ENCODE results near the gene MED23.

Gene MED23

DNA sequence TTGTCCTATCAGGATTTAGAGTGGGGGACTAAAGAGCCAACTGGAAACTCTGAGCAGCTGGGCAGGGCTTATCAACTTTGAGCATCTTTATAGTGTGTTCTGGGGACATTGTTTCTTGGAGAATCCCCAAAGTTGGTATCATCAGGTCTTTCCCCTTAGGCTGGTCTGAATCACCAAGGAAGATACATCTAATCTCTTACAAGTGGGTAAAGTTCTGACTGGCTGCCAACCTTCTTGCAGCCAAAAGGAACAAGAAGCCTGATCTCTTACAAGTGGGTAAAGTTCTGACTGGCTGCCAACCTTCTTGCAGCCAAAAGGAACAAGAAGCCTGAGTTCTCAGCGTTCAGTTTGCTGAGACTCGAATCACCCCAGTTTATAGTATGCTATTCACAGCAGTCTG, 1.6 kb upstream of the MED23 start:
- Mint-ChIP-seq H3K4me3 (peak overlapping the region in 2 of 3 experiments; percentile 13 to 24), H3K36me3 (ENCODE audit: low read depth) (peaks cover 5% of the 10 kb centered on the region), H3K4me1 (peaks cover 19% of the 10 kb centered on the region), H3K27me3 (ENCODE audit: low read depth) (no peaks in the 10 kb centered on the region), H3K27ac (no peak overlapping the region), H3K9me3 (no peaks in the 10 kb centered on the region)
- TF ChIP-seq, protein P1, sequence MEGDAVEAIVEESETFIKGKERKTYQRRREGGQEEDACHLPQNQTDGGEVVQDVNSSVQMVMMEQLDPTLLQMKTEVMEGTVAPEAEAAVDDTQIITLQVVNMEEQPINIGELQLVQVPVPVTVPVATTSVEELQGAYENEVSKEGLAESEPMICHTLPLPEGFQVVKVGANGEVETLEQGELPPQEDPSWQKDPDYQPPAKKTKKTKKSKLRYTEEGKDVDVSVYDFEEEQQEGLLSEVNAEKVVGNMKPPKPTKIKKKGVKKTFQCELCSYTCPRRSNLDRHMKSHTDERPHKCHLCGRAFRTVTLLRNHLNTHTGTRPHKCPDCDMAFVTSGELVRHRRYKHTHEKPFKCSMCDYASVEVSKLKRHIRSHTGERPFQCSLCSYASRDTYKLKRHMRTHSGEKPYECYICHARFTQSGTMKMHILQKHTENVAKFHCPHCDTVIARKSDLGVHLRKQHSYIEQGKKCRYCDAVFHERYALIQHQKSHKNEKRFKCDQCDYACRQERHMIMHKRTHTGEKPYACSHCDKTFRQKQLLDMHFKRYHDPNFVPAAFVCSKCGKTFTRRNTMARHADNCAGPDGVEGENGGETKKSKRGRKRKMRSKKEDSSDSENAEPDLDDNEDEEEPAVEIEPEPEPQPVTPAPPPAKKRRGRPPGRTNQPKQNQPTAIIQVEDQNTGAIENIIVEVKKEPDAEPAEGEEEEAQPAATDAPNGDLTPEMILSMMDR (IDR thresholded peaks at IDR 0.05; ENCODE audit: unreplicated experiment in 3 of 3), result no peak

DNA sequence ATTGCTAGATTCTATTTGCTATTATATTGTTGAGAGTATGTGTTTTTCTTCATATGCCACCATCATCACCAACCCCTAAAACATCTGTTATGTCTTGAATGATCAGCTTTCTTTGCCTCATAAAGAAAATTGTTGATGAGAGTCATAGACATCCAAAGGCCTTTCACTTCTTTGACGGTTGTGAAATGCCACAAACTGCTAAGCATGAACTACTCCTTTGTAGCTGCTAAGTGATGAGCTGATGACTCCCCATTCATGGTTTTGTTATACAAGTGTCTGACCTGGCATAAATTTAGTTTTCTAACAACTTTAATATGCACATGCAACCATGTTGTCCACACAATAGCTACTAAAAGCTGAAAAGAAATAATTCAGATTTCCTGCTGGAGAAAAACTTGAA, 684 bp upstream of the MED23 start:
- TF ChIP-seq, protein P1 (IDR thresholded peaks at IDR 0.05; ENCODE audit: unreplicated experiment in 3 of 3), result no peak
- Mint-ChIP-seq H3K4me3 (peak overlapping the region; percentile 97 to 99 (median 99)), H3K9me3 (no peaks in the 10 kb centered on the region), H3K4me1 (peaks cover 19% of the 10 kb centered on the region), H3K27me3 (ENCODE audit: low read depth) (no peaks in the 10 kb centered on the region), H3K36me3 (ENCODE audit: low read depth) (peaks cover 8% of the 10 kb centered on the region), H3K27ac (peak overlapping the region; percentile 86 to 95 (median 94))

DNA sequence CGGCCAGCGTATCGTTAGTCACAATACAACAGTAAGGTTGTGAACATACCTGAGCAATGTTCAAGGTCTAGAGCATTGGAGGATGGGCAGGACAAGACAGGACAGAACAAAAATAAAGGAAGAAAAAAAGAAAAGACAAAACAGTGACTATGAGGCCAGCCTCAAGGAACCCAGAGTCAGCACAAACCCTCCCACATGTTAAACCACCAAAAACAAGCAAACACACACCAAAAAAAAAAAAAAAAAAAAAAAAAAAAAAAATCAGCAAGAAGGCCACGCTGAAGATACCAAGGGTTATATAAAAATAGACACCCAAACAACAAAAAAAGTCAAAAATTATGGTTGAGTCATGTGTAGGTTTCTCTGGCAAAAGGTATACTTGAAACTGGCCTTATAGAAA, 12.8 kb downstream of the MED23 start:
- H3K36me3 Mint-ChIP-seq (ENCODE audit: low read depth), result peaks cover 43% of the 10 kb centered on the region
- no peak overlapping the region for H3K27ac Mint-ChIP-seq
- no peak overlapping the region for H3K4me3 Mint-ChIP-seq
- H3K27me3 Mint-ChIP-seq (ENCODE audit: low read depth), result no peaks in the 10 kb centered on the region
- H3K9me3 Mint-ChIP-seq, result no peaks in the 10 kb centered on the region
- no peaks in the 10 kb centered on the region for H3K4me1 Mint-ChIP-seq
- TF ChIP-seq, protein P1 (IDR thresholded peaks at IDR 0.05; ENCODE audit: unreplicated experiment in 3 of 3), result no peak

DNA sequence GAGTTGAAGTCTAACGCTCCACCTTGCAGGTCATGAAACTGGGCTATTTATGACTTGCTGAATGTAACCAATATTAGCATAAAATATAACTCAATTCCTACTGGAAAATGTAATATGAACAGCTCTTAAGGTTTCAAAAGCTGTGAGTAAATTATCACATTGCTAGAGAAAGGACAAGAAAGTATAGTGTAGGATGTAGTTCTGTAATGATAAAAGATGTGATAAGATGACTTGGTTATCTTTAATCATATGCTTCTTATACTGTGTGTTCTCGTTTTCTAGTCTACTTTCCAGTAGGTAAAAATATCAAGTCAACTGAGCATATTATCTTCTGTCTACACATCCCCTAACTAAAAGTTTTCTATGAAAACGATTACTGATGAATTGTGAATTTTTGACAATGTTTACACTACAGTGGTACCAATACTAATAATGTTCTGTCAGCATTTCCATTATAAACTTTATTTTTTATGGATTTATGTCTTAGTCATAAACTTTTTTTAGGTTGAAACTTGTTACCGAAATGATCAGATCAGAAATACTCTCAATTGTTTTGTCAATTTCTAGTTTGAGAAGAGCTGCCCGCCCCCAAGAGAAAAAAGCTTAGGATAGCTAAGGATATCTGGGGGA, 14.6 kb downstream of the MED23 start:
- Mint-ChIP-seq H3K9me3 (no peaks in the 10 kb centered on the region), H3K36me3 (ENCODE audit: low read depth) (peaks cover 34% of the 10 kb centered on the region), H3K27me3 (ENCODE audit: low read depth) (no peaks in the 10 kb centered on the region), H3K27ac (no peak overlapping the region), H3K4me3 (no peak overlapping the region), H3K4me1 (no peaks in the 10 kb centered on the region)
- TF ChIP-seq, protein P1 (IDR thresholded peaks at IDR 0.05; ENCODE audit: unreplicated experiment in 3 of 3), result no peak

DNA sequence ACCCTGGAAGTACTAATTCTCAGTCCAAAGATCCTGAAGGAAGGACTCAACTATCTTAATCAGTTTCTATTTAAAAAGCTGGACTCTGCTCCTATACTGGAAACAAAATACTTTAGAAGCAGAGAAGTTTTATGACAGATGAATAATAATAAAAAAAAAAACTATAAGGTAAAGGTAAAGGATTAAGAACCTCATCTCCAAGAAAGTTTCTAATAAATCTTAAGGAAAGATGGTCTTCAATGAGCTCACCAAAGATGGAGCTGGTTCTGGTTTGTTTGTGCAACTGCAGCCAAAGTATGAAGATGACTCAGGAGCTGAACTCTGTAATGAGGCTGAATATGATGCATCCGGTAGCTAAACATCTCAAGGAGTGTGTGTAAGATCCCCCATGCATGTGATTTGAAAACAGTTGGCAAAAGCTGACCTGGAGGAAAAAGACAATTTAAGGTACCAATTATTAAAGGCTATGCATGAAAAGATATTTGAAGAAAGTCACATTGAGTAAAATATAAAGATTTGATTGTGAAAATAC, 25.2 kb downstream of the MED23 start:
- Mint-ChIP-seq H3K27me3 (ENCODE audit: low read depth) (no peaks in the 10 kb centered on the region), H3K27ac (no peak overlapping the region), H3K36me3 (ENCODE audit: low read depth) (peaks cover 62% of the 10 kb centered on the region), H3K4me1 (no peaks in the 10 kb centered on the region), H3K9me3 (no peaks in the 10 kb centered on the region), H3K4me3 (no peak overlapping the region)
- TF ChIP-seq, protein P1 (IDR thresholded peaks at IDR 0.05; ENCODE audit: unreplicated experiment in 3 of 3), result no peak

DNA sequence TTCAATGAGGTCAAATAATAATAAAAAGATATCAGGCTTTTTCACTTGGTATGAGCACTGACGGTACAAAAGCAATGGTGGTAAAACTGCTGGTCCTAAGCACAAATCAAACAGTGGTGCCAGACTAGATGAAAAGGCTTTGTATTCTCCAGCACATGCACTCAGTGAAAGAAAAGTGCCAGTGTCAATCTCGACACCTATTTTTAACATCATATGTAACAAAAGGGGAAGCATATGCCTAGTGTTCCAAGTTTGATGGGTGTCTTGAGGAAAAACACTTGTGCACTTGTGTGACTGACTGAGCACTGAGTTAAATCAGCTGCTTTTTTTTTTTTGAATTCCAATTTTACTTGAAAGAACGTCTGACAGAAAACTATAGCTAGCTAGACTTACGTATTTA, 27.3 kb downstream of the MED23 start:
- no peaks in the 10 kb centered on the region for H3K9me3 Mint-ChIP-seq
- no peak overlapping the region for H3K4me3 Mint-ChIP-seq
- H3K27me3 Mint-ChIP-seq (ENCODE audit: low read depth), result no peaks in the 10 kb centered on the region
- no peak overlapping the region for H3K27ac Mint-ChIP-seq
- H3K36me3 Mint-ChIP-seq (ENCODE audit: low read depth), result peaks cover 63% of the 10 kb centered on the region
- H3K4me1 Mint-ChIP-seq, result no peaks in the 10 kb centered on the region
- TF ChIP-seq, protein P1 (IDR thresholded peaks at IDR 0.05; ENCODE audit: unreplicated experiment in 3 of 3), result no peak

Data from nephron (organoid).